CD4-positive, CD25-positive, alpha-beta regulatory T cell (primary cell): ENCODE results near the gene MRPL3. TPM values are rescaled to one million over a fixed set of nuclear protein-coding genes. Genes with fewer than 3 reads are reported as not detected.
"Not testable (repeated sequence)": the region's sequence is repeated elsewhere in the genome, so short reads cannot be mapped to it uniquely, and the experiment has no call there.

Experiments
- ATAC-seq, 2 donors: fragments of 150-1000 bp; cut with Tn5 transposase; one replicate each; pipeline ENCODE4 v1.10.0; 2021; ENCODE audit warnings: low read depth in 2 of 2, moderate number of reproducible peaks in 2 of 2, moderate library complexity in 1 of 2
- DNase-seq, 3 donors: peaks; one replicate each; pipeline versions ENCODE4 v3.0.0 to v3.0.0-alpha.2; 2012 to 2022; ENCODE audit warnings: mixed read lengths in 1 of 3
- H3K27ac ChIP-seq: one replicate; pipeline ENCODE4 v1.7.0; 2013; ENCODE audit warnings: mild to moderate bottlenecking, low read length; ENCODE audit not compliant: insufficient read depth, poor library complexity, severe bottlenecking
- H3K27me3 ChIP-seq: one replicate; pipeline ENCODE4 v1.7.0; 2013; ENCODE audit warnings: low read length; ENCODE audit not compliant: control insufficient read depth, insufficient read depth
- H3K36me3 ChIP-seq: one replicate; pipeline ENCODE4 v1.7.0; 2013; ENCODE audit warnings: mild to moderate bottlenecking, low read length, moderate library complexity; ENCODE audit not compliant: control insufficient read depth, insufficient read depth
- H3K4me1 ChIP-seq: 2 replicates; pipeline ENCODE4 v1.7.0; 2013; ENCODE audit warnings: mild to moderate bottlenecking, low read length; ENCODE audit not compliant: insufficient read depth, control insufficient read depth, poor library complexity, severe bottlenecking
- H3K4me3 ChIP-seq: one replicate; pipeline ENCODE4 v1.7.0; 2013; ENCODE audit warnings: low read depth, mild to moderate bottlenecking, low read length, moderate library complexity
- H3K9me3 ChIP-seq, 2 experiments: 1 replicate in 1 of 2; 2 replicates in 1 of 2; pipeline ENCODE4 v1.7.0; 2013; ENCODE audit warnings: low read length in 2 of 2, mild to moderate bottlenecking in 1 of 2, moderate library complexity in 1 of 2; ENCODE audit not compliant: control insufficient read depth in 2 of 2
- H3K27ac Mint-ChIP-seq, 3 donors: one replicate each; pipeline ENCODE4 v1.8.0; 2020 to 2022; ENCODE audit warnings: mild to moderate bottlenecking in 3 of 3, mixed read lengths in 3 of 3, moderate library complexity in 2 of 3
- H3K27me3 Mint-ChIP-seq: one replicate; pipeline ENCODE4 v1.8.0; 2022; ENCODE audit warnings: mild to moderate bottlenecking, mixed read lengths
- H3K36me3 Mint-ChIP-seq: one replicate; pipeline ENCODE4 v1.8.0; 2020; ENCODE audit warnings: mixed read lengths
- H3K4me1 Mint-ChIP-seq, 4 donors: one replicate each; pipeline ENCODE4 v1.8.0; 2020 to 2022; ENCODE audit warnings: mixed read lengths in 4 of 4, mild to moderate bottlenecking in 1 of 4
- H3K4me3 Mint-ChIP-seq, 4 donors: one replicate each; pipeline ENCODE4 v1.8.0; 2020 to 2022; ENCODE audit warnings: mild to moderate bottlenecking in 4 of 4, mixed read lengths in 4 of 4, moderate library complexity in 3 of 4
- H3K9me3 Mint-ChIP-seq, 7 donors: one replicate each; pipeline ENCODE4 v1.8.0; 2020 to 2022; ENCODE audit warnings: mixed read lengths in 7 of 7, mild to moderate bottlenecking in 3 of 7, moderate library complexity in 2 of 7
- polyA plus RNA-seq, 4 donors: library from polyadenylated mRNA; unstranded; fragments of 300-500 nt; fragmentation: Illumina TruSeq; gene quantifications; one replicate each; pipeline ENCODE4 v1.2.3, GENCODE V29; 2021
- total RNA-seq: library from RNA; stranded (reverse); gene quantifications from one replicate; pipeline ENCODE4 v1.2.3, GENCODE V29; 2022

MRPL3 gene
- total and polyA plus RNA-seq, 5 donors from 2014 or later, result 27.3 to 85.5 (median 71.0) TPM

DNA sequence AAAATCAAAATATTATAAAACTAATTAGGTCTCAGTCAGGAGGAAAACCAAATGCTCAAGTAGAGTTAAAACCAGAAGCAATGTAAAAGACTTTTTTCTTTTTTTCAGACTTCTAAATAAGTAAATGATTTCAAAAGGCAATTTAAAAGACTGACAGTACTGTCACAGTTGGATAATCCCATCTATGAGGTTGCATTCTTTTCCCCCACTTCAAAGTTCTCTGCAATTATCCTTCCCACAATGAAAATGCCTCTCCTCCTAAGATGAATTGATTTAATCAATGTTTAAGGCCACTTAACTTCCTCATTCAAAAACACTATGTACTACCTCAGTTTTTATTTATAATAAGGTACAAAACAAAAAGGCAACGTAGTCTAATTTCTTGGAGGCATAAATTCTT lies 8.1 kb downstream of the MRPL3 start:
- H3K27ac Mint-ChIP-seq, result no peak overlapping the region
- ATAC-seq (no peak), DNase-seq (no peak)
- no peaks in the 10 kb centered on the region for H3K9me3 ChIP-seq
- no peaks in the 10 kb centered on the region for H3K9me3 Mint-ChIP-seq
- H3K4me3 Mint-ChIP-seq, result no peak overlapping the region
- peaks cover 53% of the 10 kb centered on the region for H3K36me3 Mint-ChIP-seq
- no peaks in the 10 kb centered on the region for H3K27me3 ChIP-seq
- H3K4me1 Mint-ChIP-seq, result peaks cover 8 to 25% (median 16%) of the 10 kb centered on the region in 4 donors
- no peak overlapping the region for H3K4me3 ChIP-seq
- H3K36me3 ChIP-seq, result peaks cover 58% of the 10 kb centered on the region
- H3K27ac ChIP-seq, result no peak overlapping the region
- H3K27me3 Mint-ChIP-seq, result no peaks in the 10 kb centered on the region
- peaks cover 5% of the 10 kb centered on the region for H3K4me1 ChIP-seq

DNA sequence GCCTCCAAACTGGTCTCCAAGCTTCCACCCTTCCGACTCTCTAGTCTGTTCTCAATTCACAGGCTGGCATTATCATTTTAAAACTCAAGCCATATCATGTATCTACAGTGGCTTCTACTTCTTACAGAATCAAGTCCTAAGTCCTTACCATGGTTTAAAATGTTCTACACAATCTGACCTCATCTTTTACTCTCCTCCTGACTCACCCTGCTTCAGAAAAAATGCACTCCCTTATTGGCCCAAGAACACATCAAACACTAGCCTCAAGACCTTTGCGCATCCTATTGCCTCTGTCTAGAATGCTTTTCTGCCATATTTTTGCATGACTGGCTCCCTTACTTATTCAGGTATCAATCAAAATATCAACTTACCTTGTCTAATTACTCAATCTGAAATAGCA lies 11.0 kb downstream of the MRPL3 start:
- Mint-ChIP-seq H3K27ac (no peak overlapping the region), H3K36me3 (peaks cover 38% of the 10 kb centered on the region), H3K9me3 (no peaks in the 10 kb centered on the region), H3K4me3 (no peak overlapping the region), H3K4me1 (peaks cover 8 to 22% (median 16%) of the 10 kb centered on the region in 4 donors), H3K27me3 (no peaks in the 10 kb centered on the region)
- no peaks in the 10 kb centered on the region for H3K27me3 ChIP-seq
- ATAC-seq (no peak), DNase-seq (no peak)
- H3K36me3 ChIP-seq, result peaks cover 46% of the 10 kb centered on the region
- no peaks in the 10 kb centered on the region for H3K9me3 ChIP-seq
- no peak overlapping the region for H3K4me3 ChIP-seq
- H3K4me1 ChIP-seq, result peaks cover 8% of the 10 kb centered on the region
- no peak overlapping the region for H3K27ac ChIP-seq

DNA sequence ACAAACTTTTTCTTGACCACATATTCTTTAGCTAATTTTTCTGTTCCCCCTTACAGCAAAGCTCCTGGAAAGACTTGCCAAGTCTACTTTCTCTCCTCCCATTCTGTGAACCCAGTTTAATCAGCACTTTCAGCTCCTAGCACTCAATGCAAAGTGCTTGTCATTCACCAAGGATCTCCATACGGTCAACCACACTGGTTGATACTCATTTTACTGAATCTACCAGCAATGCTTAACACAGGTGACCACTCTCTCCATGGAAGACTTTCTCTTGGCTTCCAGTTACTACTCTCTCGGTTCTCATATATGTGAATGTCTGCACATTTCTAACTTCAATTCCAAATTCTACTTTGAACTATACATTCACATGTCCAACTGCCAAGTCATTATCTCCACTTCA lies 11.7 kb downstream of the MRPL3 start:
- Mint-ChIP-seq H3K9me3 (peaks cover 0 to 4% (median 0%) of the 10 kb centered on the region in 7 donors), H3K4me3 (no peak overlapping the region), H3K36me3 (peaks cover 37% of the 10 kb centered on the region), H3K4me1 (peaks cover 11 to 24% (median 18%) of the 10 kb centered on the region in 4 donors), H3K27me3 (no peaks in the 10 kb centered on the region), H3K27ac (no peak overlapping the region)
- Histone ChIP-seq H3K9me3 (no peaks in the 10 kb centered on the region), H3K27ac (no peak overlapping the region), H3K4me1 (peaks cover 8% of the 10 kb centered on the region), H3K4me3 (no peak overlapping the region), H3K36me3 (peaks cover 39% of the 10 kb centered on the region), H3K27me3 (no peaks in the 10 kb centered on the region)
- ATAC-seq, result no peak
- no peak for DNase-seq

DNA sequence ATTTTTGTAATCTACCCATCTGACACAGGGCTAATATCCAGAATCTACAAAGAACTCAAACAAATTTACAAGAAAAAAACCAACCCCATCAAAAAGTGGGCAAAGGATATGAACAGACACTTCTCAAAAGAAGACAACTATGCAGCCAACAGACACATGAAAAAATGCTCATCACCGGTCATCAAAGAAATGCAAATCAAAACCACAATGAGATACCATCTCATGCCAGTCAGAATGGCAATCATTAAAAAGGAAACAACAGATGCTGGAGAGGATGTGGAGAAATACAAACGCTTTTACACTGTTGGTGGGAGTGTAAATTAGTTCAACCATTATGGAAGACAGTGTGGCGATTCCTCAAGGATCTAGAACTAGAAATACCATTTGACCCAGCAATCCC lies 16.2 kb downstream of the MRPL3 start:
- not testable (repeated sequence) for H3K4me3 ChIP-seq, H3K4me1 ChIP-seq, H3K9me3 Mint-ChIP-seq, H3K27me3 ChIP-seq, H3K27ac ChIP-seq, H3K27me3 Mint-ChIP-seq, ATAC-seq, H3K9me3 ChIP-seq
- peaks cover 33% of the 10 kb centered on the region for H3K36me3 Mint-ChIP-seq
- peaks cover 18 to 32% (median 23%) of the 10 kb centered on the region in 4 donors for H3K4me1 Mint-ChIP-seq
- peak overlapping the region; percentile 43 to 58 (median 45) for H3K27ac Mint-ChIP-seq
- peak overlapping the region in 2 of 4 donors; percentile 4 to 17 for H3K4me3 Mint-ChIP-seq
- DNase-seq, result peak in 2 of 3 donors; percentile 38 to 54
- H3K36me3 ChIP-seq, result peaks cover 27% of the 10 kb centered on the region

DNA sequence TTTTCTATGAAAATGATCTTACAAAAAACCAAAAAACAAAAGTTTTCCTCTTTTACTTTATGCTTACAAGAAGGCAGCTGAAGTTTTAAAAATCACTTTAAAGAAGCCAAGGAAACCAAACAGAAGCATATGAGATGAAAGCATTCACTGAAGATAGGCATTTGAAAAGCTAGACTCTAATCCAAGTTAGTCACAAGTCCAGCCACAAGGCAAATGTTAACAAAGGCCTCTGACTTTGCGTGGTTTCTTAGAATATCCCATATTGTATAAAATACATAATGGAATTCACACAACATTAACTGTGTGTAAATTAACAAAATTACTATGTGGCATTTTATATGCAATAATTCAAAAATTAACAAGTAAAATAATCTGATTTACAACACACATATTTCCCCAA lies 17.7 kb downstream of the MRPL3 start:
- ATAC-seq, result no peak

DNA sequence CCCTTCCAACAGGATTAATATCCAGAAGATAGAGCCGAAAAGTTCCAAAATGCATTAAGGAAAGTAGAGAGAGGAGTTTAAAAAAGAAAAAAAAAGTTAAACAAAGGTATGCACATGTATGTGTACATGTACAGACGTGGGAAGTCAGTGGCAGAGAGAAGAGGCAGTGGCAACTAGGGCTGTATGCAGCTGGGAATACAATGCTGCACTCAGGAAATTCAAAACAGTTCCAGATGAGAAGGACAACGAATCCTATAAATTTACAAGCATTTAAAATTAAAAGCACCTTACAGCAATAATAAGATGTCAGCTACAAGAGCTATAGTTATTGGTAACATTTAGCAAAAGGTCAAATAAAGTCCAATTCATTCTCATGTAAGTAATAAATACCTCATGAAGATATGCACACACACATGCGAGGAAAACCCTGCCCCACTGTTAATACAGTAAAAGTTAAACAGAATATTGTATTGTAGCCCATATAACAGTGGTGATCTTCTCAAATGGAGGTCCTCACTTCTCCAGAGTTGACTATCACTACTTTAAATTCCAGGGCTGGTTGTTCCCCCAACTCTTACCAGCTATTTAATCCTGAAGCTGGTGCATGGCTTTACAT lies 18.2 kb downstream of the MRPL3 start:
- ATAC-seq (no peak), DNase-seq (no peak)
- Histone ChIP-seq H3K27ac (no peak overlapping the region), H3K36me3 (peaks cover 32% of the 10 kb centered on the region), H3K4me3 (no peak overlapping the region), H3K9me3 (no peaks in the 10 kb centered on the region), H3K27me3 (no peaks in the 10 kb centered on the region), H3K4me1 (peaks cover 2% of the 10 kb centered on the region)
- H3K36me3 Mint-ChIP-seq, result peaks cover 41% of the 10 kb centered on the region
- H3K4me3 Mint-ChIP-seq, result no peak overlapping the region
- no peak overlapping the region for H3K27ac Mint-ChIP-seq
- no peaks in the 10 kb centered on the region for H3K27me3 Mint-ChIP-seq
- peaks cover 18 to 32% (median 23%) of the 10 kb centered on the region in 4 donors for H3K4me1 Mint-ChIP-seq
- peaks cover 0 to 4% (median 0%) of the 10 kb centered on the region in 7 donors for H3K9me3 Mint-ChIP-seq

More for the DNA sequence above, 17.7 kb downstream of the MRPL3 start:
- no peak for DNase-seq
- Mint-ChIP-seq H3K9me3 (peaks cover 0 to 4% (median 0%) of the 10 kb centered on the region in 7 donors), H3K27me3 (no peaks in the 10 kb centered on the region), H3K4me1 (peaks cover 18 to 32% (median 23%) of the 10 kb centered on the region in 4 donors), H3K36me3 (peaks cover 37% of the 10 kb centered on the region), H3K27ac (no peak overlapping the region), H3K4me3 (no peak overlapping the region)
- no peak overlapping the region for H3K27ac ChIP-seq
- no peaks in the 10 kb centered on the region for H3K27me3 ChIP-seq
- H3K4me1 ChIP-seq, result peaks cover 7% of the 10 kb centered on the region
- H3K4me3 ChIP-seq, result no peak overlapping the region
- H3K9me3 ChIP-seq, result no peaks in the 10 kb centered on the region
- peaks cover 33% of the 10 kb centered on the region for H3K36me3 ChIP-seq

DNA sequence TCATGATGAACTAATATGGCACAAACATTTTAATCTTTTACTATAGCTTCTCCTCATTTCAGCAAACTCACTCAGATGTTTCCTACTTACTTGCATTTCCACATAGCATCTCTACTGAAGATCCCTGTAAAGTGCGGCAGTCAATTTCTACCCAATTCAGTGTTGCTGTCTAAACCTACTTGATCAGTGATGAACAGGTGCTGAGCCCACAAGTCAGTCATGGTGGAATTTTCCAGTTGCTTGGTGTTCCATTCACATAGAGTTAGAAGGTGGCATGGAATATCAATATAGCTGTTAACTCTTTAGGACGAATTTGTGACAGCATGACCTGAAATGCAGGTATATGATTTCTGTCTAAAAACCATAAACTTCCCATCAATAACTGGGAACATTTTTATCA lies 22.7 kb downstream of the MRPL3 start:
- ATAC-seq, result no peak
- no peaks in the 10 kb centered on the region for H3K27me3 Mint-ChIP-seq
- H3K4me1 Mint-ChIP-seq, result peaks cover 22 to 33% (median 29%) of the 10 kb centered on the region in 4 donors
- Histone ChIP-seq H3K36me3 (peaks cover 18% of the 10 kb centered on the region), H3K4me1 (no peaks in the 10 kb centered on the region), H3K4me3 (no peak overlapping the region), H3K27ac (no peak overlapping the region), H3K27me3 (no peaks in the 10 kb centered on the region), H3K9me3 (no peaks in the 10 kb centered on the region)
- DNase-seq, result no peak
- peaks cover 42% of the 10 kb centered on the region for H3K36me3 Mint-ChIP-seq
- H3K27ac Mint-ChIP-seq, result no peak overlapping the region
- H3K9me3 Mint-ChIP-seq, result no peaks in the 10 kb centered on the region
- no peak overlapping the region for H3K4me3 Mint-ChIP-seq

DNA sequence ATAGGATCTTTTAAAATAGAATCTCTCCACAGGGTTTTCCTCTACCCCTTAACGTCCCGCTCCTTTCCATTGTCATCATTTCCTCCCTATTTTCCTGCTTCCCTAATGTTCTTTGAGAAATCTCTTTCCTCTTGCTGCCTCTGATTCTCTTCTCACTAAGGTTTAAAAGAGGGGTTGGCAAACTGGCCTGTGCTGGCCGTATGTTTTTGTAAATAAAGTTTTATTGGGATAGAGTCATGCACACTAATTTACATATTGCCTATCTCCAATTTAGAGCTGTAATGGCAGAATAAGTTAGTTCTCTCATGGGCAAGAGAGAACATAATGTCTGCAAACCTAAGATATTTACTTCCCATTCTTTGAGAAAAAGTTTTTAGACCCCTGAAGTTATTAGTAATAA lies 25.0 kb downstream of the MRPL3 start:
- H3K4me3 ChIP-seq, result no peak overlapping the region
- peaks cover 4% of the 10 kb centered on the region for H3K4me1 ChIP-seq
- H3K9me3 ChIP-seq, result no peaks in the 10 kb centered on the region
- Mint-ChIP-seq H3K4me1 (peaks cover 29 to 43% (median 35%) of the 10 kb centered on the region in 4 donors), H3K4me3 (no peak overlapping the region), H3K9me3 (no peaks in the 10 kb centered on the region), H3K36me3 (peaks cover 36% of the 10 kb centered on the region), H3K27me3 (no peaks in the 10 kb centered on the region), H3K27ac (peak overlapping the region in 1 of 3 donors; percentile 44)
- no peak overlapping the region for H3K27ac ChIP-seq
- no peak for ATAC-seq
- H3K36me3 ChIP-seq, result peaks cover 13% of the 10 kb centered on the region
- no peak for DNase-seq
- no peaks in the 10 kb centered on the region for H3K27me3 ChIP-seq
